PFSK-1 (cell line): ENCODE measurements around the gene ORC1.

Experiments used
- POLR2AphosphoS5 ChIP-seq: IDR thresholded peaks from 2 replicates; pipeline ENCODE4 v1.6.1; 2012; ENCODE audit warnings: low read depth, mild to moderate bottlenecking, control low read depth, low read length, moderate library complexity
- REST ChIP-seq, 2 experiments: IDR thresholded peaks; 2 replicates each; pipeline versions ENCODE4 v1.6.1 to v1.8.0; 2011 to 2012; ENCODE audit warnings: low read depth in 2 of 2, low read length in 2 of 2, control low read depth in 1 of 2, inconsistent platforms in 1 of 2, mild to moderate bottlenecking in 1 of 2, moderate library complexity in 1 of 2; ENCODE audit not compliant: insufficient read depth in 1 of 2
- SIN3A ChIP-seq: IDR thresholded peaks from 2 replicates; pipeline ENCODE4 v1.6.1; 2012; ENCODE audit warnings: mild to moderate bottlenecking, low read length, moderate library complexity, borderline replicate concordance; ENCODE audit not compliant: insufficient read depth
- TAF1 ChIP-seq: IDR thresholded peaks from 2 replicates; pipeline ENCODE4 v1.6.1; 2012; ENCODE audit warnings: low read length, control low read depth, borderline replicate concordance; ENCODE audit not compliant: insufficient read depth

- peak in 1 of 2 experiments; percentile 59; a peak in 1 of 4 replicates for TF ChIP-seq REST (IDR thresholded peaks at IDR 0.05; ENCODE audit: insufficient read depth in 1 of 2, low read depth in 2 of 2, low read length in 2 of 2)
- peak; percentile 94 for TF ChIP-seq POLR2AphosphoS5
- TF ChIP-seq SIN3A, result peak; percentile 83; the same call in 1 of the 2 replicates
- TF ChIP-seq TAF1, result peak; percentile 79; the same call in 1 of the 2 replicates
Measured at GRCh38 chr1:52365746-52366516, 38.3 kb downstream of the ORC1 start, which contains the start of gene CC2D1B.
